ENCODE results near the gene SOX9.

DNA sequence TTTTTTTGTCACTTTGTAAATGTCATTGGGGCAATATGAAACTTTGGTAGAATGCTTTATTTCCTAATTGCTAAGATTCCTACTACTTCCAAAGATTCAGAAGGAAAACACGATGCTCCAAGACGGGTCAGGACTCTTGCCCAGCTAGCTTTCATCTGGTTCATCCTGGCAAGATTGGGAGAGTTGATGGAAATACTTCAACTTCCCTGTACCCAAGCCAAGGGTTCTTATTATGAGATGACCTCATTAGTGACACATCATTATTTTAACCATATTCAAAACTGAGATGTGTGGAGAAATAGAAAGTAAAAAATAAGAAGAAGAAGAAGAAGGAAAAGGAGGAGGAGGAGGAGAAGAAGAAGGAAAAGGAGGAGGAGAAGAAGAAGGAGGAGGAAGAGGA lies 25.6 kb downstream of the SOX9 start:
- TF ChIP-seq SP1 (IDR thresholded peaks at IDR 0.05) (no peak), ELF4 (IDR thresholded peaks at IDR 0.05) (no peak), BHLHE40 (IDR thresholded peaks at IDR 0.05; ENCODE audit: borderline replicate concordance) (no peak), SUZ12 (IDR thresholded peaks at IDR 0.05) (no peak), ARNT (IDR thresholded peaks at IDR 0.05) (no peak), FOXM1 (IDR thresholded peaks at IDR 0.05; ENCODE audit: borderline replicate concordance) (no peak), CTBP1 (IDR thresholded peaks at IDR 0.05; ENCODE audit: borderline replicate concordance) (no peak), FOXA1 (IDR thresholded peaks at IDR 0.05) (no peak), NFRKB (IDR thresholded peaks at IDR 0.05) (no peak), HDGF (IDR thresholded peaks at IDR 0.05; ENCODE audit: borderline replicate concordance) (no peak), TARDBP (IDR thresholded peaks at IDR 0.05) (no peak), LEF1 (IDR thresholded peaks at IDR 0.05; ENCODE audit: borderline replicate concordance) (no peak)
- TF ChIP-seq, protein P1, sequence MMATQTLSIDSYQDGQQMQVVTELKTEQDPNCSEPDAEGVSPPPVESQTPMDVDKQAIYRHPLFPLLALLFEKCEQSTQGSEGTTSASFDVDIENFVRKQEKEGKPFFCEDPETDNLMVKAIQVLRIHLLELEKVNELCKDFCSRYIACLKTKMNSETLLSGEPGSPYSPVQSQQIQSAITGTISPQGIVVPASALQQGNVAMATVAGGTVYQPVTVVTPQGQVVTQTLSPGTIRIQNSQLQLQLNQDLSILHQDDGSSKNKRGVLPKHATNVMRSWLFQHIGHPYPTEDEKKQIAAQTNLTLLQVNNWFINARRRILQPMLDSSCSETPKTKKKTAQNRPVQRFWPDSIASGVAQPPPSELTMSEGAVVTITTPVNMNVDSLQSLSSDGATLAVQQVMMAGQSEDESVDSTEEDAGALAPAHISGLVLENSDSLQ (IDR thresholded peaks at IDR 0.05) = no peak
